ENCODE results near the gene SYT7. TPM values are rescaled to one million over a fixed set of nuclear protein-coding genes. Genes with fewer than 3 reads are reported as not detected.

Gene SYT7
- total and polyA plus RNA-seq, 2 donors (not counting 1 experiment from before 2014, with no cell fraction given), result not detected

GRCh38 chr11:61544466-61544865, 36.4 kb downstream of the SYT7 start:
- H3K9me3 ChIP-seq (ENCODE audit: control extremely low read depth in 1 of 3, control insufficient read depth in 2 of 3, insufficient read depth in 1 of 3, low read length in 2 of 3), result peaks cover 0 to 4% (median 0%) of the 10 kb centered on the region in 3 donors
- no peak overlapping the region for H3K4me3 ChIP-seq (ENCODE audit: control extremely low read depth in 1 of 5, extremely low read depth in 1 of 5, insufficient read depth in 1 of 5, low read depth in 2 of 5, low read length in 4 of 5)
- H3K27me3 Mint-ChIP-seq, result peaks cover 14% of the 10 kb centered on the region
- H3K4me3 Mint-ChIP-seq, result no peak overlapping the region
- ATAC-seq (ENCODE audit: low read depth) (no peak), DNase-seq (no peak)
- H3K9me3 Mint-ChIP-seq (ENCODE audit: insufficient read depth), result no peaks in the 10 kb centered on the region
- H4K20me1 ChIP-seq (ENCODE audit: control insufficient read depth, insufficient read depth, low read length, poor library complexity, severe bottlenecking), result no peaks in the 10 kb centered on the region
- TF ChIP-seq, protein P1, sequence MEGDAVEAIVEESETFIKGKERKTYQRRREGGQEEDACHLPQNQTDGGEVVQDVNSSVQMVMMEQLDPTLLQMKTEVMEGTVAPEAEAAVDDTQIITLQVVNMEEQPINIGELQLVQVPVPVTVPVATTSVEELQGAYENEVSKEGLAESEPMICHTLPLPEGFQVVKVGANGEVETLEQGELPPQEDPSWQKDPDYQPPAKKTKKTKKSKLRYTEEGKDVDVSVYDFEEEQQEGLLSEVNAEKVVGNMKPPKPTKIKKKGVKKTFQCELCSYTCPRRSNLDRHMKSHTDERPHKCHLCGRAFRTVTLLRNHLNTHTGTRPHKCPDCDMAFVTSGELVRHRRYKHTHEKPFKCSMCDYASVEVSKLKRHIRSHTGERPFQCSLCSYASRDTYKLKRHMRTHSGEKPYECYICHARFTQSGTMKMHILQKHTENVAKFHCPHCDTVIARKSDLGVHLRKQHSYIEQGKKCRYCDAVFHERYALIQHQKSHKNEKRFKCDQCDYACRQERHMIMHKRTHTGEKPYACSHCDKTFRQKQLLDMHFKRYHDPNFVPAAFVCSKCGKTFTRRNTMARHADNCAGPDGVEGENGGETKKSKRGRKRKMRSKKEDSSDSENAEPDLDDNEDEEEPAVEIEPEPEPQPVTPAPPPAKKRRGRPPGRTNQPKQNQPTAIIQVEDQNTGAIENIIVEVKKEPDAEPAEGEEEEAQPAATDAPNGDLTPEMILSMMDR (IDR thresholded peaks at IDR 0.05), result no peak
- TF ChIP-seq EZH2 (IDR thresholded peaks at IDR 0.05; ENCODE audit: borderline replicate concordance, insufficient read depth, low read depth, low read length, poor library complexity, severe bottlenecking), result no peak
- no peak overlapping the region for H3K4me2 ChIP-seq (replicated peaks; ENCODE audit: low read depth, low read length, poor library complexity, severe bottlenecking)
- WGBS (ENCODE audit: insufficient coverage), result 83% methylated on average over 4 of the region's 6 CpGs
- peaks cover 0 to 19% (median 3%) of the 10 kb centered on the region in 4 experiments for H3K27me3 ChIP-seq (replicated peaks in 1 of 4; ENCODE audit: control extremely low read depth in 1 of 4, control insufficient read depth in 3 of 4, insufficient read depth in 4 of 4, low read length in 3 of 4)
- no peak overlapping the region for H3K27ac ChIP-seq (ENCODE audit: low read length in 2 of 2)
- intact Hi-C loops (cut with micrococcal nuclease), result no loop called here
- H3K4me1 ChIP-seq (ENCODE audit: control insufficient read depth in 2 of 2, insufficient read depth in 2 of 2, low read length in 2 of 2), result no peaks in the 10 kb centered on the region
- H2AFZ ChIP-seq (ENCODE audit: insufficient read depth, low read depth, low read length, poor library complexity, severe bottlenecking), result no peak overlapping the region
- H3K79me2 ChIP-seq (ENCODE audit: control insufficient read depth, insufficient read depth, low read length), result no peaks in the 10 kb centered on the region
- CTCF ChIA-PET, result interaction anchor here (0.9 to 2.6 kb wide), 2 partner anchors 27 to 99 kb away, joined by 3 to 12 read pairs; no protein-coding TSS in a partner anchor
- H3K36me3 ChIP-seq (replicated peaks in 1 of 2; ENCODE audit: control extremely low read depth in 1 of 2, control insufficient read depth in 1 of 2, extremely low read depth in 1 of 2, insufficient read depth in 2 of 2, low read length in 1 of 2), result no peaks in the 10 kb centered on the region
- POLR2A ChIA-PET, result no interaction called here
- H3K4me1 Mint-ChIP-seq, result peaks cover 2% of the 10 kb centered on the region
- H3K27ac Mint-ChIP-seq, result no peak overlapping the region
- H3K9ac ChIP-seq (ENCODE audit: low read length), result no peak overlapping the region

GRCh38 chr11:61543606-61544306, 37.1 kb downstream of the SYT7 start:
- H3K9ac ChIP-seq (ENCODE audit: low read length), result no peak overlapping the region
- H3K27me3 ChIP-seq (replicated peaks in 1 of 4; ENCODE audit: control extremely low read depth in 1 of 4, control insufficient read depth in 3 of 4, insufficient read depth in 4 of 4, low read length in 3 of 4), result peaks cover 0 to 19% (median 3%) of the 10 kb centered on the region in 4 experiments
- no peaks in the 10 kb centered on the region for H4K20me1 ChIP-seq (ENCODE audit: control insufficient read depth, insufficient read depth, low read length, poor library complexity, severe bottlenecking)
- no peak overlapping the region for H3K27ac ChIP-seq (ENCODE audit: low read length in 2 of 2)
- Mint-ChIP-seq H3K4me3 (no peak overlapping the region), H3K9me3 (ENCODE audit: insufficient read depth) (no peaks in the 10 kb centered on the region), H3K4me1 (peaks cover 2% of the 10 kb centered on the region), H3K27ac (no peak overlapping the region), H3K27me3 (peaks cover 14% of the 10 kb centered on the region)
- no peak overlapping the region for H3K4me3 ChIP-seq (ENCODE audit: control extremely low read depth in 1 of 5, extremely low read depth in 1 of 5, insufficient read depth in 1 of 5, low read depth in 2 of 5, low read length in 4 of 5)
- 78% methylated on average over 2 of the region's 4 CpGs for WGBS (ENCODE audit: insufficient coverage)
- ChIA-PET POLR2A (no interaction called here), CTCF (interaction anchor here (2.6 kb wide), 1 partner anchor 26 kb away, joined by 12 read pairs; no protein-coding TSS in a partner anchor)
- no peak overlapping the region for H2AFZ ChIP-seq (ENCODE audit: insufficient read depth, low read depth, low read length, poor library complexity, severe bottlenecking)
- TF ChIP-seq, protein P1 (IDR thresholded peaks at IDR 0.05), result no peak
- no peak for TF ChIP-seq EZH2 (IDR thresholded peaks at IDR 0.05; ENCODE audit: borderline replicate concordance, insufficient read depth, low read depth, low read length, poor library complexity, severe bottlenecking)
- H3K79me2 ChIP-seq (ENCODE audit: control insufficient read depth, insufficient read depth, low read length), result no peaks in the 10 kb centered on the region
- no peaks in the 10 kb centered on the region for H3K36me3 ChIP-seq (replicated peaks in 1 of 2; ENCODE audit: control extremely low read depth in 1 of 2, control insufficient read depth in 1 of 2, extremely low read depth in 1 of 2, insufficient read depth in 2 of 2, low read length in 1 of 2)
- DNase-seq (no peak), ATAC-seq (ENCODE audit: low read depth) (no peak)
- intact Hi-C loops (cut with micrococcal nuclease), result no loop called here
- H3K4me1 ChIP-seq (ENCODE audit: control insufficient read depth in 2 of 2, insufficient read depth in 2 of 2, low read length in 2 of 2), result no peaks in the 10 kb centered on the region
- peaks cover 0 to 4% (median 0%) of the 10 kb centered on the region in 3 donors for H3K9me3 ChIP-seq (ENCODE audit: control extremely low read depth in 1 of 3, control insufficient read depth in 2 of 3, insufficient read depth in 1 of 3, low read length in 2 of 3)
- no peak overlapping the region for H3K4me2 ChIP-seq (replicated peaks; ENCODE audit: low read depth, low read length, poor library complexity, severe bottlenecking)
